ENCODE data around the gene PSMD8.
A peak's percentile ranks its signal among the peaks of the same experiment; 100 is the strongest.
"Not testable (repeated sequence)": the region's sequence is repeated elsewhere in the genome, so short reads cannot be mapped to it uniquely, and the experiment has no call there.

PSMD8 gene

GRCh38 chr19:38387550-38388348 is 13.4 kb downstream of the PSMD8 start, which contains the start of gene GGN:
GGN (minus strand) TSS chr19:38388034; CDS start chr19:38387261, 773 bp downstream.
- DNase-seq (ENCODE audit: low read depth): peak; percentile 88

GRCh38 chr19:38388349-38389100 is 14.2 kb downstream of the PSMD8 start, which contains the start of gene SPRED3:
SPRED3 (plus strand) TSS chr19:38388697; CDS start chr19:38390303, 1,606 bp downstream.
- no peak for DNase-seq (ENCODE audit: low read depth)

GRCh38 chr19:38389101-38389925 is 14.9 kb downstream of the PSMD8 start:
- DNase-seq (ENCODE audit: low read depth): peak; percentile 40

- DNase-seq (ENCODE audit: low read depth): no peak
These were observed 15.9 kb downstream of the PSMD8 start for GRCh38 chr19:38389957-38390924.

- no peak for DNase-seq (ENCODE audit: low read depth)
These were observed 17.6 kb downstream of the PSMD8 start for GRCh38 chr19:38391911-38392464.

GRCh38 chr19:38392707-38393308 is 18.4 kb downstream of the PSMD8 start:
- DNase-seq (ENCODE audit: low read depth): no peak

- no peak for DNase-seq (ENCODE audit: low read depth)
These were observed 20.1 kb downstream of the PSMD8 start for GRCh38 chr19:38394488-38394887.

GRCh38 chr19:38395381-38396114 is 21.2 kb downstream of the PSMD8 start:
- DNase-seq (ENCODE audit: low read depth): no peak

GRCh38 chr19:38399081-38399480 is 24.7 kb downstream of the PSMD8 start:
- DNase-seq (ENCODE audit: low read depth): no peak

GRCh38 chr19:38399537-38399936 is 25.2 kb downstream of the PSMD8 start:
- DNase-seq (ENCODE audit: low read depth): no peak

- no peak for DNase-seq (ENCODE audit: low read depth)
These were observed 26.0 kb downstream of the PSMD8 start for GRCh38 chr19:38400361-38400760.

- no peak for DNase-seq (ENCODE audit: low read depth)
These were observed 26.8 kb downstream of the PSMD8 start for GRCh38 chr19:38401148-38401547.

- no peak for DNase-seq (ENCODE audit: low read depth)
These were observed 28.2 kb downstream of the PSMD8 start for GRCh38 chr19:38402623-38402966.

GRCh38 chr19:38402967-38403674 is 28.8 kb downstream of the PSMD8 start, which contains the start of gene FAM98C:
FAM98C (plus strand) TSS chr19:38403093; CDS start chr19:38403154, 61 bp downstream.
- DNase-seq (ENCODE audit: low read depth): peak; percentile 91

- no peak for DNase-seq (ENCODE audit: low read depth)
These were observed 30.5 kb downstream of the PSMD8 start for GRCh38 chr19:38404858-38405257.

- DNase-seq (ENCODE audit: low read depth): no peak
These were observed 30.9 kb downstream of the PSMD8 start for GRCh38 chr19:38405276-38405675.

- DNase-seq (ENCODE audit: low read depth): no peak
These were observed 35.3 kb downstream of the PSMD8 start for GRCh38 chr19:38409631-38410133.

- not testable (repeated sequence) for DNase-seq (ENCODE audit: low read depth)
These were observed 36.0 kb downstream of the PSMD8 start for GRCh38 chr19:38410407-38410806.
